K562 (cell line): ENCODE measurements around the gene RBMS1. TPM values are rescaled to one million over a fixed set of nuclear protein-coding genes. Genes with fewer than 3 reads are reported as not detected.

Experiments
- CLOCK ChIP-seq: fragments of 250-450 bp; sonication (Bioruptor Pico); IDR thresholded peaks from 2 replicates; pipeline ENCODE4 v1.4.0; 2020; ENCODE audit warnings: mild to moderate bottlenecking, moderate library complexity, borderline replicate concordance
- HLTF ChIP-seq: fragments of 450-650 bp; IDR thresholded peaks from 2 replicates; pipeline ENCODE4 v1.6.1; 2016
- ZNF277 ChIP-seq: fragments of 250-450 bp; sonication (Bioruptor Pico); IDR thresholded peaks from 2 replicates; pipeline ENCODE4 v1.8.0; 2022; ENCODE audit warnings: inconsistent platforms, mild to moderate bottlenecking, moderate library complexity, borderline replicate concordance
- polyA plus RNA-seq, 8 experiments: library from polyadenylated mRNA; depleted of rRNA in 4 of 8; stranded (reverse) in 5 of 8; unstranded in 3 of 8; fragments of >200 nt; fragmentation: Nextera tagmentation in 2 of 8; fragmentation: Illumina TruSeq in 1 of 8; extraction: Ambion mirVana in 2 of 8; extraction: Trizol in 1 of 8; gene quantifications; 2 replicates each; pipeline versions ENCODE4 v1.2.1 to v1.2.3, GENCODE V29; 2011 to 2014; ENCODE audit warnings: inconsistent platforms in 1 of 8, missing spikeins in 1 of 8
- total RNA-seq, 7 experiments: library from RNA; depleted of rRNA in 6 of 7; stranded (reverse); fragments of >200 nt in 6 of 7; fragmentation: Illumina TruSeq in 2 of 7; extraction: Trizol in 2 of 7; gene quantifications; 2 replicates each; pipeline versions ENCODE4 v1.2.1 to v1.2.3, GENCODE V29; 2011 to 2021; ENCODE audit warnings: low replicate concordance in 1 of 7
- TF ChIP-seq, protein P1 (sequence below): fragments of 450-650 bp; conservative IDR thresholded peaks from 2 replicates; pipeline ENCODE4 v1.6.1; 2016; ENCODE audit warnings: missing genetic modification characterization, low read depth, mild to moderate bottlenecking, control low read depth, missing compliant biosample characterization

RBMS1 gene
- total and polyA plus RNA-seq, 9 of the 15 experiments (the other 6 are each of a cell fraction or from before 2014, with no cell fraction given): 0.04 to 0.31 (median 0.09) TPM; not detected in 6

- TF ChIP-seq, protein P1, sequence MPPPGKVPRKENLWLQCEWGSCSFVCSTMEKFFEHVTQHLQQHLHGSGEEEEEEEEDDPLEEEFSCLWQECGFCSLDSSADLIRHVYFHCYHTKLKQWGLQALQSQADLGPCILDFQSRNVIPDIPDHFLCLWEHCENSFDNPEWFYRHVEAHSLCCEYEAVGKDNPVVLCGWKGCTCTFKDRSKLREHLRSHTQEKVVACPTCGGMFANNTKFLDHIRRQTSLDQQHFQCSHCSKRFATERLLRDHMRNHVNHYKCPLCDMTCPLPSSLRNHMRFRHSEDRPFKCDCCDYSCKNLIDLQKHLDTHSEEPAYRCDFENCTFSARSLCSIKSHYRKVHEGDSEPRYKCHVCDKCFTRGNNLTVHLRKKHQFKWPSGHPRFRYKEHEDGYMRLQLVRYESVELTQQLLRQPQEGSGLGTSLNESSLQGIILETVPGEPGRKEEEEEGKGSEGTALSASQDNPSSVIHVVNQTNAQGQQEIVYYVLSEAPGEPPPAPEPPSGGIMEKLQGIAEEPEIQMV (tag): no peak
- no peak for TF ChIP-seq ZNF277
- no peak for TF ChIP-seq HLTF
- TF ChIP-seq CLOCK (CRISPR knock-in tag): no peak
Observed at GRCh38 chr2:160306985-160307384, 186.6 kb downstream of the RBMS1 start (continued).
